CD8-positive, alpha-beta memory T cell (primary cell): ENCODE results near the gene CTU1. TPM values are rescaled to one million over a fixed set of nuclear protein-coding genes. Genes with fewer than 3 reads are reported as not detected.

Experiments
- CTCF ChIA-PET: fragments of 350-600 bp; sonication (Branson Sonifier 250); formaldehyde crosslinking; loops from one replicate; lab custom pipeline; 2021; ENCODE audit warnings: antibody characterized with exemption; lab: Charles Lee
- POLR2A ChIA-PET: fragments of 350-600 bp; sonication (Branson Sonifier 250); formaldehyde crosslinking; loops from one replicate; lab custom pipeline; 2021; ENCODE audit warnings: antibody characterized with exemption; lab: Charles Lee
- DNase-seq, 5 donors: peaks; one replicate each; pipeline versions ENCODE4 v3.0.0 to v3.0.0-alpha.2; 2020 to 2022; ENCODE audit warnings: mixed read lengths in 1 of 5
- H3K27ac ChIP-seq: one replicate; pipeline ENCODE4 v1.7.0; 2013; ENCODE audit warnings: low read depth, mild to moderate bottlenecking, low read length, moderate library complexity
- H3K27me3 ChIP-seq: 2 replicates; pipeline ENCODE4 v1.7.0; 2013; ENCODE audit warnings: low read length, mild to moderate bottlenecking; ENCODE audit not compliant: insufficient read depth, poor library complexity, severe bottlenecking
- H3K36me3 ChIP-seq: 2 replicates; pipeline ENCODE4 v1.7.0; 2013; ENCODE audit warnings: mild to moderate bottlenecking, low read length, moderate library complexity; ENCODE audit not compliant: insufficient read depth
- H3K4me1 ChIP-seq: 2 replicates; pipeline ENCODE4 v1.7.0; 2013; ENCODE audit warnings: mild to moderate bottlenecking, low read length, moderate library complexity; ENCODE audit not compliant: insufficient read depth
- H3K4me3 ChIP-seq: 2 replicates; pipeline ENCODE4 v1.7.0; 2013; ENCODE audit warnings: mild to moderate bottlenecking, low read length
- H3K9me3 ChIP-seq: 2 replicates; pipeline ENCODE4 v1.7.0; 2013; ENCODE audit warnings: mild to moderate bottlenecking, low read length
- H3K27ac Mint-ChIP-seq, 8 donors: one replicate each; pipeline ENCODE4 v1.8.0; 2020 to 2021; ENCODE audit warnings: mixed read lengths in 8 of 8, mild to moderate bottlenecking in 6 of 8, inconsistent platforms in 3 of 8, moderate library complexity in 3 of 8
- H3K27me3 Mint-ChIP-seq, 2 donors: one replicate each; pipeline ENCODE4 v1.8.0; 2020 to 2021; ENCODE audit warnings: mixed read lengths in 2 of 2, mild to moderate bottlenecking in 1 of 2, moderate library complexity in 1 of 2
- H3K36me3 Mint-ChIP-seq, 3 donors: one replicate each; pipeline ENCODE4 v1.8.0; 2020 to 2021; ENCODE audit warnings: mixed read lengths in 3 of 3, inconsistent platforms in 1 of 3, mild to moderate bottlenecking in 1 of 3
- H3K4me1 Mint-ChIP-seq, 3 donors: one replicate each; pipeline ENCODE4 v1.8.0; 2020 to 2021; ENCODE audit warnings: mixed read lengths in 3 of 3, inconsistent platforms in 1 of 3, mild to moderate bottlenecking in 1 of 3
- H3K4me3 Mint-ChIP-seq, 7 donors: one replicate each; pipeline ENCODE4 v1.8.0; 2020 to 2021; ENCODE audit warnings: mixed read lengths in 7 of 7, mild to moderate bottlenecking in 6 of 7, moderate library complexity in 4 of 7, inconsistent platforms in 2 of 7
- H3K9me3 Mint-ChIP-seq, 5 donors: one replicate each; pipeline ENCODE4 v1.8.0; 2020 to 2022; ENCODE audit warnings: mixed read lengths in 5 of 5, mild to moderate bottlenecking in 3 of 5, moderate library complexity in 2 of 5, inconsistent platforms in 1 of 5
- polyA plus RNA-seq: library from polyadenylated mRNA; unstranded; fragments of 300-500 nt; fragmentation: Illumina TruSeq; gene quantifications from one replicate; pipeline ENCODE4 v1.2.3, GENCODE V29; 2021
- total RNA-seq, 2 experiments: library from RNA; stranded (reverse); gene quantifications; one replicate each; pipeline ENCODE4 v1.2.3, GENCODE V29; 2021

The CTU1 gene
- total and polyA plus RNA-seq, 3 experiments from 2014 or later: 8.8 to 13.4 (median 11.0) TPM

DNA sequence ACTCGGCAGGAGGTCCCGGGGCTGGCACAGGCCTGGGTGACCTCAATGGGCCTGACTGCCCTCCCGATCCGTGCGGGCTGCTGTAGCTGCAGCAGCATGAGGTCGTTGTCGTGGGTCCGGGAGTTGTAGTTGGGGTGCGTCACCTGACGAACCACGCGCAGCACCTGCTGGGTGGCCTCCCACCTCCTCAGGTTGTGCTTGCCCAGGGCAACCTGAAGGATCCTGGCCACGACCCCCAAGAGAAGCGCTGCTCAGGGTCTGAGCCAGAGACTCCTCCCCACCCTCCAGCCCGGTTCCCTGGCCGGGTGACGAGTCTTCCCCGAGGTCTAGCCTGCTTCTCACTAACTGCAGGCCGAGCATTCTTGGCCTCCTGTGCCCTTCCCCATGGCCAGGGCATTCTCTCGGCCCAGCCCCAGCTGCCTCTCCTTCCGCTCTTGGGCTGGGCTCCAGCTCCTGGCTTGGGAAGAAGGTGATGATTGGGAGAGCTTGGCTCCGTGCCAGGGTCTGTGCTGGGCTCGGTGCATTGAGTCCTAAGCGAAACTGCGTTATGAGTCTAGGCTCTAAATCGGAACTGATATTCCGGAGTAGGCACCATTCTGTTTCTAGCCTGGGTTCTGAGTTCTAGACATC lies 28.6 kb downstream of the CTU1 start:
- POLR2A ChIA-PET: no interaction called here
- peaks cover 0 to 2% (median 0%) of the 10 kb centered on the region in 3 donors for H3K36me3 Mint-ChIP-seq
- no peaks in the 10 kb centered on the region for H3K9me3 ChIP-seq
- CTCF ChIA-PET: no interaction called here
- no peak overlapping the region for H3K27ac Mint-ChIP-seq
- no peaks in the 10 kb centered on the region for H3K9me3 Mint-ChIP-seq
- H3K4me3 ChIP-seq: no peak overlapping the region
- peaks cover 13 to 24% of the 10 kb centered on the region in 2 donors for H3K27me3 Mint-ChIP-seq
- no peaks in the 10 kb centered on the region for H3K27me3 ChIP-seq
- H3K4me1 Mint-ChIP-seq: no peaks in the 10 kb centered on the region
- H3K27ac ChIP-seq: no peak overlapping the region
- no peaks in the 10 kb centered on the region for H3K4me1 ChIP-seq
- H3K4me3 Mint-ChIP-seq: no peak overlapping the region
- no peaks in the 10 kb centered on the region for H3K36me3 ChIP-seq
- no peak for DNase-seq

- no peak for DNase-seq
- Histone ChIP-seq H3K9me3 (no peaks in the 10 kb centered on the region), H3K4me3 (no peak overlapping the region), H3K27me3 (no peaks in the 10 kb centered on the region), H3K27ac (no peak overlapping the region), H3K4me1 (no peaks in the 10 kb centered on the region), H3K36me3 (no peaks in the 10 kb centered on the region)
- Mint-ChIP-seq H3K9me3 (peaks cover 0 to 7% (median 6%) of the 10 kb centered on the region in 5 donors), H3K4me1 (no peaks in the 10 kb centered on the region), H3K27ac (no peak overlapping the region), H3K36me3 (peaks cover 0 to 6% (median 2%) of the 10 kb centered on the region in 3 donors), H3K27me3 (peaks cover 12 to 29% of the 10 kb centered on the region in 2 donors), H3K4me3 (no peak overlapping the region)
- ChIA-PET CTCF (no interaction called here), POLR2A (no interaction called here)
Observed at GRCh38 chr19:51078731-51079130, 29.5 kb downstream of the CTU1 start.

- H3K27me3 Mint-ChIP-seq: peaks cover 8 to 22% of the 10 kb centered on the region in 2 donors
- peaks cover 5 to 13% (median 12%) of the 10 kb centered on the region in 5 donors for H3K9me3 Mint-ChIP-seq
- Histone ChIP-seq H3K9me3 (no peaks in the 10 kb centered on the region), H3K27me3 (no peaks in the 10 kb centered on the region), H3K4me3 (no peak overlapping the region), H3K27ac (no peak overlapping the region), H3K36me3 (no peaks in the 10 kb centered on the region), H3K4me1 (no peaks in the 10 kb centered on the region)
- POLR2A ChIA-PET: no interaction called here
- no peak for DNase-seq
- H3K4me1 Mint-ChIP-seq: no peaks in the 10 kb centered on the region
- CTCF ChIA-PET: no interaction called here
- H3K27ac Mint-ChIP-seq: peak overlapping the region in 2 of 8 donors; percentile 15 to 47
- H3K4me3 Mint-ChIP-seq: no peak overlapping the region
- H3K36me3 Mint-ChIP-seq: peaks cover 0 to 6% (median 0%) of the 10 kb centered on the region in 3 donors
Observed at GRCh38 chr19:51078104-51078503, 30.1 kb downstream of the CTU1 start.

DNA sequence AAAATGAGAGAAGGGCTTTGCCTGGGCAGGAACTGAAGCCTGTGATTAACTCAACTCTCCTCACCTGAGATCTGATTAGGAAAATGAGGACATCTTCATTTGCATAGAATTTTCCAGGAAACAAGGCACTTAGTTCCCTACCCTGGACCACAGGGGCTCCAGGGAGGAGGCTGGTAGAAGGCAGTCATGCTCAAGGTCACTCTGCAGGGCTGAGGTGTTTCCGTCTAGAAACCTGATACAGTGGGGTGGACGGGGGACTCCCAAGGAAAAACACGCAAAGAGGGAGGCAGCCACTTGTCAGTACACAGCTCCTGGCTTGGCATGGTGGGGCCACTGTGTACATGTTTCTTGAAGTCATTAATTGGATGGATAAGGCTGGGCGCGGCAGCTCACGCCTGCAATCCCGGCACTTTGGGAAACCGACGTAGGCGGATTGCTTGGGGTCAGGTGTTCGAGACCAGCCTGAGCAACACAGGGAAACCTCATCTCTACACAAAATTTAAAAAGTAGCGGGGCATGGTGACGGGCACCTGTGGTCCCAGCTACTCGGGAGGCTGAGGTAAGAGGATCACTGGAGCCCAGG lies 31.5 kb downstream of the CTU1 start:
- Mint-ChIP-seq H3K27me3 (peaks cover 5 to 17% of the 10 kb centered on the region in 2 donors), H3K27ac (no peak overlapping the region), H3K4me1 (no peaks in the 10 kb centered on the region), H3K36me3 (peaks cover 0 to 6% (median 0%) of the 10 kb centered on the region in 3 donors), H3K4me3 (no peak overlapping the region), H3K9me3 (peaks cover 7 to 16% (median 13%) of the 10 kb centered on the region in 5 donors)
- Histone ChIP-seq H3K4me1 (no peaks in the 10 kb centered on the region), H3K27me3 (no peaks in the 10 kb centered on the region), H3K4me3 (no peak overlapping the region), H3K9me3 (no peaks in the 10 kb centered on the region), H3K36me3 (no peaks in the 10 kb centered on the region), H3K27ac (no peak overlapping the region)
- CTCF ChIA-PET: no interaction called here
- DNase-seq: no peak
- POLR2A ChIA-PET: no interaction called here

DNA sequence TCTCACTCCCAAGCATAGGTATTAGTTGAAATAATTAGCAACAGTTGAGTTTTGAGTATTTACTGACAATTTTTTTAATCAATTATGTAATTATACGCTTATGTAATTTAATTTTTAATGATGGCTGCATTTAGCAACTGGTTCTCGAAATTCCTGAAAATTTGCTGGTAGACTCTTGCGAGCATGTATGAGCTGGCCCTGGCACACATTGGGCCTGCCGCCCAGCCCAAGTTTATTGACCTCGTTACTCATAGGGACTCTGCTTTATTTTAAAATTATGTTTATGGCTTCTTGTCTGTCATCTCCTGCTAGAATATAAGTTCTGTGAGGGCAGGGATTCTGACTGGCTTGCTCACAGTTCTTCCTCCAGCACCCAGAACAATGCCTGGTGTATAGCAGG lies 32.2 kb downstream of the CTU1 start:
- peaks cover 0 to 6% (median 0%) of the 10 kb centered on the region in 3 donors for H3K36me3 Mint-ChIP-seq
- peaks cover 7 to 16% (median 13%) of the 10 kb centered on the region in 5 donors for H3K9me3 Mint-ChIP-seq
- DNase-seq: no peak
- H3K9me3 ChIP-seq: no peaks in the 10 kb centered on the region
- no peaks in the 10 kb centered on the region for H3K4me1 Mint-ChIP-seq
- H3K27me3 Mint-ChIP-seq: peaks cover 5 to 16% of the 10 kb centered on the region in 2 donors
- ChIA-PET POLR2A (no interaction called here), CTCF (no interaction called here)
- H3K27ac Mint-ChIP-seq: no peak overlapping the region
- H3K4me3 Mint-ChIP-seq: no peak overlapping the region
- H3K27ac ChIP-seq: no peak overlapping the region
- H3K4me1 ChIP-seq: no peaks in the 10 kb centered on the region
- no peaks in the 10 kb centered on the region for H3K36me3 ChIP-seq
- no peaks in the 10 kb centered on the region for H3K27me3 ChIP-seq
- H3K4me3 ChIP-seq: no peak overlapping the region

DNA sequence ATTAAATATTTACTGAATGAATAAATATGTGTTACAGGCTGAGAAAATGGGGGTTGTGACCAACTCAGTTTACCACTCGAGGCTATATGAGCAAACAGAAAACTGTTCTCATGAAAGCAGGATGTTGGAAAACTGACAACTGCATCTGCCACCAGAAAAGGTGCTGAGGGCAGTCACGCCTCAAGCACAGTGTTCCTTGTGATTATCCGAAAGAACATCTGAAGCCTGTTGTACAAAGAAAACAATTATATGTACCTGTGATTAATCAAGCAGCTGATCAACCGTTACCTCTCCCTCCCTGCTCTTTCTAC lies 37.2 kb downstream of the CTU1 start:
- Histone ChIP-seq H3K27me3 (peaks cover 5% of the 10 kb centered on the region), H3K27ac (no peak overlapping the region), H3K36me3 (no peaks in the 10 kb centered on the region), H3K9me3 (no peaks in the 10 kb centered on the region), H3K4me3 (no peak overlapping the region), H3K4me1 (no peaks in the 10 kb centered on the region)
- POLR2A ChIA-PET: no interaction called here
- H3K4me3 Mint-ChIP-seq: no peak overlapping the region
- CTCF ChIA-PET: no interaction called here
- peaks cover 0 to 6% (median 3%) of the 10 kb centered on the region in 3 donors for H3K36me3 Mint-ChIP-seq
- H3K4me1 Mint-ChIP-seq: peaks cover 0 to under 1% (median 0%) of the 10 kb centered on the region in 3 donors
- H3K27me3 Mint-ChIP-seq: peaks cover 16 to 34% of the 10 kb centered on the region in 2 donors
- H3K27ac Mint-ChIP-seq: no peak overlapping the region
- H3K9me3 Mint-ChIP-seq: peaks cover 7 to 16% (median 13%) of the 10 kb centered on the region in 5 donors
- no peak for DNase-seq

GRCh38 chr19:51070334-51071094 lies 37.7 kb downstream of the CTU1 start:
- CTCF ChIA-PET: no interaction called here

More at GRCh38 chr19:51070334-51071094, 37.7 kb downstream of the CTU1 start:
- Histone ChIP-seq H3K4me3 (no peak overlapping the region), H3K27me3 (peaks cover 10% of the 10 kb centered on the region), H3K27ac (no peak overlapping the region), H3K4me1 (no peaks in the 10 kb centered on the region), H3K9me3 (no peaks in the 10 kb centered on the region), H3K36me3 (no peaks in the 10 kb centered on the region)
- DNase-seq: no peak
- Mint-ChIP-seq H3K36me3 (peaks cover 0 to 6% (median 3%) of the 10 kb centered on the region in 3 donors), H3K27ac (no peak overlapping the region), H3K4me1 (peaks cover 0 to 3% (median 0%) of the 10 kb centered on the region in 3 donors), H3K4me3 (no peak overlapping the region), H3K27me3 (peaks cover 19 to 38% of the 10 kb centered on the region in 2 donors), H3K9me3 (peaks cover 7 to 16% (median 13%) of the 10 kb centered on the region in 5 donors)
- POLR2A ChIA-PET: no interaction called here
